IPS-11a (cell line): ENCODE data around the gene GAST.

Source experiments
- H3K4me3 ChIP-seq: one replicate; pipeline ENCODE4 v1.5.1; 2013; ENCODE audit warnings: low read depth, low read length, control low read depth

GAST gene

GRCh38 chr17:41738801-41739112, 26.6 kb downstream of the GAST start:
- H3K4me3 ChIP-seq: no peak overlapping the region

DNA sequence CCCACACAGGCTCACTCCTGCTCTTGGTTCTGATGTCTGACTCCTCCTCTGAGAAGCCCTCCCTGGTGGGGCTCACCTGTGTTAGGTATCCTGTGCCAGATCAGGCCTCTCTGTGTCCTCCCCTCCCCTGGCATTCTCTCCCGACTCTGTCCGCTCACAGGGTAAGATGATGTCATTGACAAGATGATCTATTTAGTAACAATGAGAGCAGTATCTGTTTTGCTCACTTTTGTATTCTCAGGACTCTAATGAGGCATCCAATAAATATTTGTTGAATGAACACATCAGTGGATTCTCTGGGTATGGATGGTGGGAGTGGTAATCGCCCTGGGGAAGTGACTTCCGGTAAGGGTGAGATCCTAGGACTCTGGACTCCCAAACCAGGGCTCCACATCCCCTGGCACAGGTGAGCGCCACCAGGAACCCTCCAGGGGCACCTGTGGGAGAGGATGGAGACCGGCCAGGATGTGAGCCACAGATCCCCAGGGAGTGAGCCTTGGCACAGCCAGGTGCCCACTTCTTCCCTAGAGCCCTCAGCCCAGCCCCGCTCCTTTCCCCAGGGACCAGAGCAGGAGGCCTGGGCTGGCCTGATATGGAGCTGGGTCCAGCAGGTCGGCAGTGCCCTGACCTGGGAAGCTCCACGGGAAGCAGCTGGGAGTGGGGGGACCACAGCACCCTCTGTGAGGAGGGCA, 27.7 kb downstream of the GAST start:
- H3K4me3 ChIP-seq: no peak overlapping the region

- H3K4me3 ChIP-seq: no peak overlapping the region
Measured at GRCh38 chr17:41740506-41740905, 28.4 kb downstream of the GAST start.

- H3K4me3 ChIP-seq: no peak overlapping the region
Measured at GRCh38 chr17:41741709-41742108, 29.6 kb downstream of the GAST start.

- H3K4me3 ChIP-seq: no peak overlapping the region
Measured at GRCh38 chr17:41748275-41748674, 36.1 kb downstream of the GAST start.

GRCh38 chr17:41750862-41751261, 38.7 kb downstream of the GAST start:
- no peak overlapping the region for H3K4me3 ChIP-seq

DNA sequence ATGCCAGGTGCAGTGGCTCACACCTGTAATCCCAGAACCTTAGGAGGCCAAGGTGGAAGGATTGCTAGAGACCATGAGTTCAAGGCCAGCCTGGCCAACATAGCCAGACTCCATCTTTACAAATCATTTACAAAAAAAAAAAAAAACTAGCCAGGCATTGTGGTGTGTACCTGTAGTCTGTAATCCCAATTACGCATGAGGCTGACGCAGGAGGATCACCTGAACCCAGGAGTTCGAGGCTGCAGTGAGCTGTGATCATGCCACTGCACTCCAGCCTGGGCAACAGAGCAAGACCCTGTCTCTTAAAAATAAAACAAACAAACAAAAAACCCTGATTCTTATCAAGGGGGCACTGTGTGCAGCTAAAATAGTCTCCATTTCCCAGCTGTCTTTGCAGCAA, 39.2 kb downstream of the GAST start:
- H3K4me3 ChIP-seq: no peak overlapping the region

DNA sequence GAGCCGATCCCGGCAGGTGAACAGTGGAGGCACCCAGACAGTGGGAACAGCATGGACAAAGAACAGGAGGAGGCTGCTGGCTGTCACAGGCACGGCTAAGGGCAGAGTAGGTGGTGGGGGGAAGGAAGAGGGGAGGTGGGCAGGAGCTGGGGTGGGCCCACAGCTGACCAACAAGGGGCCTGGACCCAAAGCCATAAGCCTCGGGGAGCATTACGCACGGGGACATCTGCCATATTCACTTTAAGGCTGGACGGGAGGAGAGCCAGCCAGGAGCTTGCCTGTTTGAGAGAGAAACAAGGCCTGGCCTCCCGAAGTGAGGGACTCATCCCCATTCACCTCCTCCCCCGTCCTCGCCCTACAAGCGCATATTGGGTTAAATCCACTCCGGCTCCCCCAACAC, 41.9 kb downstream of the GAST start:
- H3K4me3 ChIP-seq: no peak overlapping the region

DNA sequence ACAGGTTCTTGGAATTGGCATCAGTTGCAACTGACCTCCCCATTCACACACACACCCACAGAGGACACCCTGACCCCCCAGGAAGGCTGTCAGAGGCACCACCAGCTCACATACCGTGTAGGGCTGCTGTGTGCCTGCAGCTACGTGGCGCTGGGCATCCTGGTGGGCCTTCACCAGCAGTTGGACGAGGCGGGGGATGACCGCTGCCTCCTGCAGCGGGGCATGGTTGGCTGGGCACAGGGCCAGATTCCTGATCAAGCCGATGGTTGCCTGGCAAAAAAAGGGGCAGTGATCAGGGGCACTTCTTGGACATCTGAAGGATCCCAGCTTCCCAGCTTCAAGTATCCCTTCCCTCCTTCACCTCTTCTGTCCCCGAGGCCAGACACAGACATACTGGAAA, 46.5 kb downstream of the GAST start:
- no peak overlapping the region for H3K4me3 ChIP-seq

DNA sequence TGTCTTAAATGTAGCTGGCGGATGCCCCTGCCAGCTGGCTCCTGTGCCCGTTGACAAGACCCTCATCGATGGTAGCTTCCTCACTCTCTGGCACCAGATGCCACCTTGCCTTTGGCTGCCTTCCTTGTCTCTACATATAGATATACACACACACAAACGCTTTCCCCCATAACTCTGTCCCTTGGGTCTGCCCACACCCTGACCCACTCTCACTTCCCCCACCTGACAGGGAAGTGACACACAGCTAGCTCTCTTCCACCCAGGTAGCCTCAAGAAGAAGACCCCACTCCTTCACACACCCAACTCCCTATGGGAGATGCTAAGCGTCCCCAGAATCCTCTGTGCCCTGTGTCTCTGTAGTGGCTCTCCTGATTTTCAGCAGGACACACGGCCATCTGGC, 48.7 kb downstream of the GAST start:
- no peak overlapping the region for H3K4me3 ChIP-seq

DNA sequence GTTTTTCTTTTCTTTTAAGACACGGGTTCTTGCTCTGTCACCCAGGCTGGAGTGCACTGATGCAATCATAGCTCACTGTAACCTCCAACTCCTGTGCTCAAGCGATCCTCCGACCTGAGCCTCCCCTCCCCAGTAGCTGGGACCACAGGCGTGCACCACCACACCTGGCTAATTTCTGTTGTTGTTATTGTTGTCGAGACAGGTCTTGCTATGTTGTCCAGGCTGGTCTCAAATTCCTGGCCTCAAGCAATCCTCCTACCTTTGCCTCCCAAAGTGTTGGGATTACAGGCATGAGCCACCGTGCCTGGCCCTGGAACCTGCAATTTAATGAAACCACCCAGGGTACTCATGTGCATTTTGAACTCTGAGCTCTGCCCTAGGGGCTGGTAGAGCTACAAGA, 50.3 kb downstream of the GAST start:
- H3K4me3 ChIP-seq: no peak overlapping the region

- H3K4me3 ChIP-seq: no peak overlapping the region
Measured at GRCh38 chr17:41762841-41763240, 50.7 kb downstream of the GAST start.

DNA sequence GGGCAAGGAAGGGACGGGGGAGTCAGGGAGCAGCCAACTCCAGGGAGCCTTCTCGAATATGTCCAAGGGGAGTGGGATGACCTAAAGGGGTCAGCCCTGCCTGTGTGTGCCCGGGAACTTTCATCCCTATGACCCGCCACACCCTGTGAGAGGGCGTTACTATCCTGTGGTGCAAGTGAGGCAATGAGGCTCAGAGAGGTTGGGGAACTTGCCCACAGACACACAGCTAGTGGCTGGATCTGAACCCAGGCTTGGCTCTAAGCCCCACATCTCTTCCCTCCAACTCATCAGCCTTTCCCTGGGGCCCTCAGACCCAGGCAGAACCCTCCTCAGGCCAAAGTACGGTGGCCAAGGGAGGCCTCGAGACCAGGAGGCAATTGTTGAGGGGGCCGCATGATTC, 51.2 kb downstream of the GAST start:
- H3K4me3 ChIP-seq: no peak overlapping the region
